Colonic mucosa (tissue), 4 donors: Measurements from ENCODE around the gene BPIFB1. TPM values are rescaled to one million over a fixed set of nuclear protein-coding genes. Genes with fewer than 3 reads are reported as not detected.

Experiments
- DNase-seq: peaks from one replicate; pipeline ENCODE4 v3.0.0-alpha.2; 2020
- H3K27ac ChIP-seq: fragments of 200-600 bp; one replicate; pipeline ENCODE4 v1.8.0; 2021
- H3K27me3 ChIP-seq: fragments of 200-600 bp; one replicate; pipeline ENCODE4 v1.8.0; 2021
- H3K36me3 ChIP-seq: fragments of 200-600 bp; one replicate; pipeline ENCODE4 v1.8.0; 2021
- H3K4me1 ChIP-seq: fragments of 200-600 bp; one replicate; pipeline ENCODE4 v1.8.0; 2021; ENCODE audit warnings: mild to moderate bottlenecking
- H3K4me3 ChIP-seq: fragments of 200-600 bp; one replicate; pipeline ENCODE4 v1.8.0; 2021
- H3K9ac ChIP-seq, 2 donors: one replicate each; pipeline ENCODE4 v1.7.0; 2013; ENCODE audit warnings: control low read depth in 2 of 2, low read depth in 2 of 2, low read length in 2 of 2
- H3K9me3 ChIP-seq: fragments of 200-600 bp; one replicate; pipeline ENCODE4 v1.8.0; 2021
- intact Hi-C: fragments of 100-400 bp; cut with DNase I; formaldehyde crosslinking; loops from one replicate; pipeline ENCODE4 v1.14.1; 2022
- total RNA-seq, 2 donors: library from RNA; stranded (reverse); fragmentation: NEBNext Ultra II Directional in 1 of 2; extraction: Animal tissue kit (Norgen Biotek cat#: 25700) in 1 of 2; gene quantifications; one replicate each; pipeline ENCODE4 v1.2.1, GENCODE V29; 2021
- TF ChIP-seq, protein P1 (sequence below): fragments of 200-600 bp; IDR thresholded peaks from one replicate; pipeline ENCODE4 v1.8.0; 2022; ENCODE audit warnings: antibody characterized with exemption, mild to moderate bottlenecking
- donor health status: healthy.
- donor health status: DM: no; HTN: no; CAD: no.
- donor health status: DM: no; HTN: no; CAD: no.

The BPIFB1 gene
- total RNA-seq, 2 donors from 2014 or later = 0.20 TPM; not detected in 1

DNA sequence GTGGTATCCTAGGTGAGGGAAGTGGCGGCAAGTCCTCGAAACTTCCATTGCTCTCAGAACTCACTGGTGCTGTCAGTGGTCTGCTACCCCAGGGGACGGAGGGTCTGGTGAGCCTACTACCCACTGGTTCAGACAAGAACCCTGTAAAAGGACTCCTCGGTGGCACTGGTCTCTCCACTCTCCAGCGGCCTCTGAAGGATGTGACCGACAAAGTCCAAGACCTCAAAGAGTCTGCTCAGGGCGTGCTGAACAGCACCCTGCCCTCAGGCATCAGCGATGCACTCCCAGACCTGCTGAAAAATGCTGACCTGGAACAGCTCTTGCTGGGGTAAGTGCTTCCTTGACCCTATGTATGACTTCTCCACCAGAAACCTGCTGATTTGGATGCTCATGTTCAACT is 66.5 kb downstream of the BPIFB1 start:
- Histone ChIP-seq H3K27ac (no peak overlapping the region), H3K4me3 (no peak overlapping the region), H3K4me1 (no peaks in the 10 kb centered on the region), H3K9me3 (no peaks in the 10 kb centered on the region), H3K9ac (no peak overlapping the region), H3K36me3 (no peaks in the 10 kb centered on the region), H3K27me3 (no peaks in the 10 kb centered on the region)
- TF ChIP-seq, protein P1, sequence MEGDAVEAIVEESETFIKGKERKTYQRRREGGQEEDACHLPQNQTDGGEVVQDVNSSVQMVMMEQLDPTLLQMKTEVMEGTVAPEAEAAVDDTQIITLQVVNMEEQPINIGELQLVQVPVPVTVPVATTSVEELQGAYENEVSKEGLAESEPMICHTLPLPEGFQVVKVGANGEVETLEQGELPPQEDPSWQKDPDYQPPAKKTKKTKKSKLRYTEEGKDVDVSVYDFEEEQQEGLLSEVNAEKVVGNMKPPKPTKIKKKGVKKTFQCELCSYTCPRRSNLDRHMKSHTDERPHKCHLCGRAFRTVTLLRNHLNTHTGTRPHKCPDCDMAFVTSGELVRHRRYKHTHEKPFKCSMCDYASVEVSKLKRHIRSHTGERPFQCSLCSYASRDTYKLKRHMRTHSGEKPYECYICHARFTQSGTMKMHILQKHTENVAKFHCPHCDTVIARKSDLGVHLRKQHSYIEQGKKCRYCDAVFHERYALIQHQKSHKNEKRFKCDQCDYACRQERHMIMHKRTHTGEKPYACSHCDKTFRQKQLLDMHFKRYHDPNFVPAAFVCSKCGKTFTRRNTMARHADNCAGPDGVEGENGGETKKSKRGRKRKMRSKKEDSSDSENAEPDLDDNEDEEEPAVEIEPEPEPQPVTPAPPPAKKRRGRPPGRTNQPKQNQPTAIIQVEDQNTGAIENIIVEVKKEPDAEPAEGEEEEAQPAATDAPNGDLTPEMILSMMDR = no peak
- intact Hi-C loops = no loop called here
- DNase-seq = no peak

DNA sequence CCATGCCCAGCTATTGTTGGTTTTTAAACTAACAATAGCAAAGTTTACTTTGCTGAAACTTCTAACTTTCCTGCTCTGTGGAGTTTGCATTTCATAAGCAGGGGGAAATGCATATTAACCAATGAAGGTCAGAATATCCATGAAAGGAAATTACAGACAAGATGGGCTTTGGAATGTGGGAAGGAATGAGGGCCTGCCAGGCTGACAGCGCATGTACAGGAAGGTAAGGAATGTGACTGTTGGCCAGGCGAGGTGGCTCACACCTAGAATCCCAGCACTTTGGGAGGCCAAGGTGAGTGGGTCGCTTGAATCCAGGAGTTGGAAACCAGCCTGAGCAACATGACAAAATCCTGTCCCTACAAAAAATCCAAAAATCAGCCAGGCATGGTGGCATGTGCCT is 68.7 kb downstream of the BPIFB1 start:
- intact Hi-C loops = no loop called here
- H3K4me1 ChIP-seq = no peaks in the 10 kb centered on the region
- TF ChIP-seq, protein P1 = no peak

GRCh38 chr20:33352258-33353012 is 69.4 kb downstream of the BPIFB1 start:
- Histone ChIP-seq H3K36me3 (no peaks in the 10 kb centered on the region), H3K9me3 (no peaks in the 10 kb centered on the region), H3K27ac (no peak overlapping the region), H3K9ac (no peak overlapping the region), H3K4me1 (no peaks in the 10 kb centered on the region), H3K4me3 (no peak overlapping the region), H3K27me3 (no peaks in the 10 kb centered on the region)
- intact Hi-C loops = no loop called here
- TF ChIP-seq, protein P1 = no peak
- DNase-seq = no peak

More for the DNA sequence above, 68.7 kb downstream of the BPIFB1 start:
- H3K9me3 ChIP-seq = no peaks in the 10 kb centered on the region
- no peak overlapping the region for H3K27ac ChIP-seq
- H3K9ac ChIP-seq = no peak overlapping the region
- H3K27me3 ChIP-seq = no peaks in the 10 kb centered on the region
- no peak overlapping the region for H3K4me3 ChIP-seq
- no peaks in the 10 kb centered on the region for H3K36me3 ChIP-seq
- DNase-seq = no peak

GRCh38 chr20:33353013-33353402 is 70.0 kb downstream of the BPIFB1 start:
- H3K27me3 ChIP-seq = no peaks in the 10 kb centered on the region
- no peaks in the 10 kb centered on the region for H3K36me3 ChIP-seq
- H3K9ac ChIP-seq = no peak overlapping the region
- no peaks in the 10 kb centered on the region for H3K9me3 ChIP-seq
- no peak for DNase-seq
- H3K4me1 ChIP-seq = no peaks in the 10 kb centered on the region
- TF ChIP-seq, protein P1 = no peak
- no peak overlapping the region for H3K27ac ChIP-seq
- intact Hi-C loops = no loop called here
- H3K4me3 ChIP-seq = no peak overlapping the region

Other genes starting within 250 kb of the BPIFB1 start
- not detected for gene BPIFB3, start 229.3 kb upstream of the BPIFB1 start, total RNA-seq
- gene BPIFB4, start 203.6 kb upstream of the BPIFB1 start, total RNA-seq = not detected
- not detected for gene BPIFA2, start 115.1 kb upstream of the BPIFB1 start, total RNA-seq
- not detected for gene BPIFA3, start 65.9 kb upstream of the BPIFB1 start, total RNA-seq
- not detected for gene BPIFA1, start 47.2 kb upstream of the BPIFB1 start, total RNA-seq
- 10 to 100 TPM; 18.2 to 31.0 TPM for gene CDK5RAP1, start 118.3 kb downstream of the BPIFB1 start, total RNA-seq
- gene SNTA1, start 160.5 kb downstream of the BPIFB1 start, total RNA-seq = 1 to 10 TPM; 4.5 to 5.7 TPM
- gene CBFA2T2, start 206.9 kb downstream of the BPIFB1 start, total RNA-seq = 10 to 100 TPM; 20.9 to 23.8 TPM